ENCODE measurements around the gene VPS25. TPM values are rescaled to one million over a fixed set of nuclear protein-coding genes. Genes with fewer than 3 reads are reported as not detected.

Gene VPS25
- polyA plus RNA-seq, 1 donor from 2014 or later: 133 TPM

DNA sequence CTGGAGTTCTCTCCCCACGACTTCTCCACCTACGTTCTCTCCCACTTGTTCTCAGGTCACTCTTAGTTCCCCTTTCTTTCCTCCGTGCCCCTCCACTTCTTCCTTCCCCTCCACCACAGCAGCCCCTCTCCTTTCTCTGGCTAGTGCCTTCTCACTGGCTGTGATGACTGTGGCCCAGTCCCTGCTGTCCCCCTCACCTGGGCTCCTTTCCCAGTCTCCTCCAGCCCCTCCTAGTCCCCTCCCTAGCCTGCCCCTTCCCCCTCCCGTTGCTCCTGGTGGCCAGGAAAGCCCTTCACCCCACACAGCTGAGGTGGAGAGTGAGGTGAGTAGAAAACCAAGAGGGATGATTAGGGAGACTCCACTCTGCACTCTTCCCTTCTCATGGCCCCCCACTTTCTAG is 21.8 kb downstream of the VPS25 start:
- Histone ChIP-seq H3K9ac (ENCODE audit: low read length) (no peak overlapping the region), H4K20me1 (ENCODE audit: insufficient read depth) (no peaks in the 10 kb centered on the region), H3K36me3 (ENCODE audit: insufficient read depth, low read length) (no peaks in the 10 kb centered on the region), H3K27me3 (ENCODE audit: insufficient read depth, low read depth, low read length) (no peaks in the 10 kb centered on the region), H3K4me2 (ENCODE audit: low read length) (no peak overlapping the region), H3K9me2 (ENCODE audit: insufficient read depth, low read length) (no peaks in the 10 kb centered on the region), H2AFZ (ENCODE audit: low read depth, low read length) (no peak overlapping the region), H3K9me3 (ENCODE audit: low read length) (no peaks in the 10 kb centered on the region), H3F3A (ENCODE audit: insufficient read depth, low read length, poor library complexity, severe bottlenecking) (no peaks in the 10 kb centered on the region), H3K79me2 (replicated peaks; ENCODE audit: insufficient read depth, low read length) (peaks cover 14% of the 10 kb centered on the region), H3K27ac (ENCODE audit: low read length) (no peak overlapping the region), H3K4me3 (ENCODE audit: low read length) (no peak overlapping the region)
- TF ChIP-seq TAF1 (IDR thresholded peaks at IDR 0.05; ENCODE audit: low read depth) (no peak), EZH2 (IDR thresholded peaks at IDR 0.05; ENCODE audit: borderline replicate concordance, insufficient read depth, low read length, poor library complexity, severe bottlenecking) (no peak)
- TF ChIP-seq, protein P1, sequence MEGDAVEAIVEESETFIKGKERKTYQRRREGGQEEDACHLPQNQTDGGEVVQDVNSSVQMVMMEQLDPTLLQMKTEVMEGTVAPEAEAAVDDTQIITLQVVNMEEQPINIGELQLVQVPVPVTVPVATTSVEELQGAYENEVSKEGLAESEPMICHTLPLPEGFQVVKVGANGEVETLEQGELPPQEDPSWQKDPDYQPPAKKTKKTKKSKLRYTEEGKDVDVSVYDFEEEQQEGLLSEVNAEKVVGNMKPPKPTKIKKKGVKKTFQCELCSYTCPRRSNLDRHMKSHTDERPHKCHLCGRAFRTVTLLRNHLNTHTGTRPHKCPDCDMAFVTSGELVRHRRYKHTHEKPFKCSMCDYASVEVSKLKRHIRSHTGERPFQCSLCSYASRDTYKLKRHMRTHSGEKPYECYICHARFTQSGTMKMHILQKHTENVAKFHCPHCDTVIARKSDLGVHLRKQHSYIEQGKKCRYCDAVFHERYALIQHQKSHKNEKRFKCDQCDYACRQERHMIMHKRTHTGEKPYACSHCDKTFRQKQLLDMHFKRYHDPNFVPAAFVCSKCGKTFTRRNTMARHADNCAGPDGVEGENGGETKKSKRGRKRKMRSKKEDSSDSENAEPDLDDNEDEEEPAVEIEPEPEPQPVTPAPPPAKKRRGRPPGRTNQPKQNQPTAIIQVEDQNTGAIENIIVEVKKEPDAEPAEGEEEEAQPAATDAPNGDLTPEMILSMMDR (IDR thresholded peaks at IDR 0.05; ENCODE audit: poor library complexity, severe bottlenecking): no peak

GRCh38 chr17:42795465-42795864 is 22.2 kb downstream of the VPS25 start:
- Histone ChIP-seq H4K20me1 (ENCODE audit: insufficient read depth) (no peaks in the 10 kb centered on the region), H3K27ac (ENCODE audit: low read length) (no peak overlapping the region), H3K4me3 (ENCODE audit: low read length) (no peak overlapping the region), H3K9me2 (ENCODE audit: insufficient read depth, low read length) (no peaks in the 10 kb centered on the region), H3K9me3 (ENCODE audit: low read length) (no peaks in the 10 kb centered on the region), H3K4me2 (ENCODE audit: low read length) (no peak overlapping the region), H3F3A (ENCODE audit: insufficient read depth, low read length, poor library complexity, severe bottlenecking) (no peaks in the 10 kb centered on the region), H3K36me3 (ENCODE audit: insufficient read depth, low read length) (no peaks in the 10 kb centered on the region), H3K9ac (ENCODE audit: low read length) (no peak overlapping the region), H3K79me2 (replicated peaks; ENCODE audit: insufficient read depth, low read length) (peaks cover 14% of the 10 kb centered on the region), H2AFZ (ENCODE audit: low read depth, low read length) (no peak overlapping the region), H3K27me3 (ENCODE audit: insufficient read depth, low read depth, low read length) (no peaks in the 10 kb centered on the region)
- TF ChIP-seq, protein P1 (IDR thresholded peaks at IDR 0.05; ENCODE audit: poor library complexity, severe bottlenecking): no peak
- TF ChIP-seq POLR2AphosphoS5 (IDR thresholded peaks at IDR 0.05) (no peak), RAD21 (conservative IDR thresholded peaks at IDR 0.05) (no peak), SMC3 (conservative IDR thresholded peaks at IDR 0.05; ENCODE audit: poor library complexity) (no peak), MXI1 (conservative IDR thresholded peaks at IDR 0.05; ENCODE audit: poor library complexity, severe bottlenecking) (no peak), REST (IDR thresholded peaks at IDR 0.05; ENCODE audit: borderline replicate concordance) (no peak)
